ENCODE measurements around the gene MAPK4. TPM values are rescaled to one million over a fixed set of nuclear protein-coding genes. Genes with fewer than 3 reads are reported as not detected.
"Not testable (repeated sequence)": the region's sequence is repeated elsewhere in the genome, so short reads cannot be mapped to it uniquely, and the experiment has no call there.

MAPK4 gene
- total RNA-seq, 1 experiment from 2014 or later, result 1.8 TPM

DNA sequence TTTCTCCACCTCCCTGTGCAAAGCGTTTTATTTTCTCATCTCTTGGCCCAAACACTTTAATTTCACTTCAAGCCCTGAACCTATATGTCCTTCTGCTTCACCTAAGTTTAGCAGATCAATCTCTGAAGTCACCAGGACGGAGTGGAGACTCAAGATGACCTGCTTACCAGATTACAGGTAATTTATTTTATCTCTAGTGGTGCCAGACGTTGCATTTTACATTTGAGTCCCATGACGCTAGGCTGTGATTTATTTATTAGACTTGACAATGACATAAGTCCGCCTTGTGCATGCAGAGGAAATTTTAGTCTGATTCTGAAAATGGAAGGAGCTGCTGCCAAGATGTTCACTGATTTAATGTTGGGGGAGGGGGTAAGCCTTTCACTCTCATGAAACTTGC, 186.1 kb downstream of the MAPK4 start:
- DNase-seq (ENCODE audit: extremely low read depth, low read depth), result no peak

DNA sequence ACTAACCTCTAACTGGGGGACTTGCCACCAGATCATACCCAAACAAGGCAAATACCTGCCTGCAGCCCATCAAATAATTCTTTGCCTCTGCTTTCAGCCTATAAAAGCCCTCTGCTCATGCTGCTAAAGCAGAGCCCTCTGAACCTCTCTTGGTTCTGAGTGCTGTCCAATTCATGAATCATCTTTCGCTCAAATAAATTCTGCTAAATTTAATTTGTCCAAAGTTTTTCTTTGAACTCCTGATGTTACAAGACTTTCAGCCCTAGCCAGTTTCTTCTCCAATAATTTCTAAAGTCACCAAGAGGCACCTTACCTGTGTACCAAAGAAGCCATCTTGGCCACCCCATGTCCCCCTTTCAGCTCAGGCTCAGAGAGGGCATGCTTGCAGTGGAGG, 188.0 kb downstream of the MAPK4 start:
- no peak for DNase-seq (ENCODE audit: extremely low read depth, low read depth)

DNA sequence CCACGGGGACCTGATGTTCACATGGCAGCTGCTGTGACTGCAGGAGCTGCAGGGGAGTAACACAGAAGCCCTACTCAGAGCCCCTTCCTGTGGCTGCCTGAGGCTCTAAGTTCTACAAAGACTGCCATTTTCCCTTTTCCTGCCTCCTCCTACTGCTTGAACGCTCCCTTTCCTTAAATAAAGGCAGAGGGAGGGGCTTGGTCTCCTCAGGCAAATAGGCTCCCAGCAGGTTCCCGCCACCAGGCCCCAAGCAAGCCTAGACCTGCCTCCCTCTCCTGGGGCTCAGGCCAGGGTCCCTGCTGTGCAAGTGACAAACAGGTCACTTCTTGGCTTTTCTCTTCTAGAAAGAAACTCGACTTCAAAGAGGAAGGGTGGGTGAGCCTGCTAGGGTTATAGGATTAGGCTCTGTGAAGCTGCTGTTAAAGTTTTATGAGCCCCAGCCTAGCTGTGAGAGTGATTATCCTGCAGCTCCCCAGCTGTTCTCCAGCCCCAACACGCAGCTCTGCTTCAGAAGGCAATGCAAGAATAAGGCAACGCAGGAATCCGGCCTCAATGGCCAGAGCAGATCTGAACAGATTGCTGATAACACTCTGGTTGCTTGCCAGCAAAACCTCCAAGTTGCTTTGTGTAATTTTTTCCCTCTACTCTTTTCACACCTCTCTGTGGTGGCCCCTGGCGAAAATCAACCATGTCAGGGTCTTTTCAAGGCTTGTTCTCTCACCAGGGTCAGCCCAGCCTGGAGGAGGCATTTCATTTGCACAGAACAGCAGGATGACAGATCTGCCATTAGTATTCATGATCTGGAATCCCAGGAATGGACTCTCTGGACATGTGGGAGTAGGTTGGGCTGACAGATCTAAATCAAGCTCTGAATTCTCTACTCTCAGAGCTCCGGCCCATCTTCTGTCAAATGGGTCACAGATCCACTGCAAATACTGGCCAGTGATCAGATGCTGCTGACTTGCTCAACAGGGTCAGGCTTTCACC, 188.6 kb downstream of the MAPK4 start:
- DNase-seq (ENCODE audit: extremely low read depth, low read depth), result no peak

DNA sequence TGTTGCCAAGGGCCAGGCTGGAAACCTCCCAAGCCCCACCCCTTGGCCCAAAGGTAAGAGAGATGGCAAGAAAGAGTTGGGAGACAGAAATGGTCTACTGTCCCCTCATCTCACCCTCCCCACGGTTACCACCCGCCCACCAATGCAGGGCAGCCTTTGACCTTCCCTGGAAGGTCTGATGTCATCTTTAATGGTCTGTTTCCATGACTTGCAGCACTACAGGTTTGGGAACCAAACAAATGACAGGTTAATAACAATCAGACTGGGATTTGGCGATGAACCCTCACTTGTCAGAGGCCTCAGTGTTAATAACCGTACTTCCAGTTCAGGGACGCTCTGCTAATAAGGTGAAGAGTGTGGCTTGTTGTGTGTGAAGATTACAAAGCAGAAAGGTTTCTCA, 189.5 kb downstream of the MAPK4 start:
- DNase-seq (ENCODE audit: extremely low read depth, low read depth), result no peak

DNA sequence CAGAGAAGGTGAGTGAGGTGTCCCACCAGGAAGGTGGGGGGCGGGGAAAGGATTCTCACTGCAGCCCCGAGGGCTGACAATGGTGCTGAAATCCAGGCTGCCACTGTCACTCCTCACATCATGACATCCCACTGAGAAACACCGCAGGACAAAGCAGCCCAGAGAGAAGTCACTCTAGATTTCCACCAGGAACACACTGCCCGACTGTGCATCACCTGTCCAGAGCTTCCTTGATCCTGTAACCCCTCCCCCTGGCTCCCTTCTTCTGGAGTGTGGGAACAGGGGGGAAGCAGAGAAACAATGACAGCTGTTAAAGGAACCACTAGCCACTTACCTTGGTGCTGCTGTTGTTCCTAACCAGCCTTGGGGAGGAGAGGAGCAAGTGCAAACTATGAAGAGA, 190.1 kb downstream of the MAPK4 start:
- no peak for DNase-seq (ENCODE audit: extremely low read depth, low read depth)

DNA sequence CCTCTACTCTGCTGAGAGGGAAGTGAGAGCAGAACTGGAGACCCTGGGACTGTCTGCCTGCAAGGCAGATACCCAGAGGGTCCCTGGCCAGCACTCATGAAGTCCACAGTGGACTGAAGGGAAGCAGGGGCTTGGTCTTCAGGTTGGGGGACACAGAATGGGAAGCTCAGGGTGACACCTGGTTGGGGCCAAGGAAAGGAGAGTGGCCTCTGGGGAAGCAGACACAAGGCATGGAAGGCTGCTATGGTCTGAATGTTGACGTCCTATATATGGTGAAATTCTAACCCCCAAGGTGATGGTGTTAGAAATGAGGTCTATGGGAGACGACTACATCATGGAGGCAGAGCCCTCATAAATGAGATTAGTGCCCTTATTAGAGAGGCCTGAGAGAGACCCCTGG, 190.7 kb downstream of the MAPK4 start:
- no peak for DNase-seq (ENCODE audit: extremely low read depth, low read depth)

DNA sequence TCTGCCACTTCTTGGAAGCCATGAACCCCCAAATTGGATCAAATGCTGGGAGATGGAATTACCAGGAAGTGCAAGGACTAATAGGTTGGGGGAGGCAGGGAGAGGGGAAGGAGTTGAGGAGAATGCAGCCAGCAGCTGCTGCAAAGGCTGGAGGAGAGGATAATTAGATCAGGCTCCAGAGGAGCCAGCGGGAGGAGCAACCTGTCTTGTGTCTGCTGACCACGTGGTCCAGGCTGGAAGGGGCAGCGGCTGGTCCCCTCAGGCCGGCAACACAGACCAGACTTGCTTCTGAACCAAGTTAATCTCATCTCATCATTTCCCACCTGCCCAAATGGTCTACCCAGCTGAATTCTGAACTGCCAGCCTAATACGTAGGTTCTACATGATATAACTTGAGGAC, 191.6 kb downstream of the MAPK4 start:
- no peak for DNase-seq (ENCODE audit: extremely low read depth, low read depth)

DNA sequence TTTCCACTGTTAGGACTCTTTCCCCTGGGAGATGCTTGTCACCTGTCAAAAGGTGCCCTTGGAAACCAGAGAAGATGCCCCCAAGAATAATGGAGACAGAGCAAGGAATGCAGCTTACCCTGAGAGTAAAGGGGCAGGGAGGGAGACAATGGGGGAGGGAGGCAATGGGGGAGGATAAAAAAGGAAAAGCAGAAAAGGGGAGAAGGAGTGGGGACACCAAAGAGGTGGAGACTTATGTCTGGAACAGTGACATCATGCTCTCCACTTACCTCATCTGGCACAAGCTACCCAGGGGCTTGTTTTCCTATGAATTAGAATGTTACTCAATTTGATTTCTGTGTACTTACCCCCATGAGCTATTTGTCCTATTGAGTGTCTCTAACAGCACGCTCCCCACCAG, 192.1 kb downstream of the MAPK4 start:
- DNase-seq (ENCODE audit: extremely low read depth, low read depth), result no peak

DNA sequence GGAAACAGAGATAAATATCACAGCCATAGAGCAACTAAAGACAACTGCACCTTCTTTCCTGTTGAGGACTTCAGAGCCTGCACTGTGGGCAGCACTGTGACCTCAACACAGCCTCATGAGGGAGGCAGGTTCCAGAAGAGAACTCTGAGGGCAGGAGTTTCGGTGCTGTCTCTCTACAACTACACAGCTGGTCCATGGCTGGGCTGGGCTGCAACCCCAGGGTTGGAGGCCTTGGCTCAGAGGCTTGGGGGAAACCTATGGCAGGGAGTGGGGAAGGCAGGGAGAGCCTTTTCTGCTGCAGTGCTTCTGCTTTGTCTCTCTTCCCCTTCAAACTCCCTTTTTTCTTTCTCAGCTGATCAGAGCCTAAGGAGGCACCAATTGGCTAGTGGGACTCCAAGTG, 193.4 kb downstream of the MAPK4 start:
- no peak for DNase-seq (ENCODE audit: extremely low read depth, low read depth)

DNA sequence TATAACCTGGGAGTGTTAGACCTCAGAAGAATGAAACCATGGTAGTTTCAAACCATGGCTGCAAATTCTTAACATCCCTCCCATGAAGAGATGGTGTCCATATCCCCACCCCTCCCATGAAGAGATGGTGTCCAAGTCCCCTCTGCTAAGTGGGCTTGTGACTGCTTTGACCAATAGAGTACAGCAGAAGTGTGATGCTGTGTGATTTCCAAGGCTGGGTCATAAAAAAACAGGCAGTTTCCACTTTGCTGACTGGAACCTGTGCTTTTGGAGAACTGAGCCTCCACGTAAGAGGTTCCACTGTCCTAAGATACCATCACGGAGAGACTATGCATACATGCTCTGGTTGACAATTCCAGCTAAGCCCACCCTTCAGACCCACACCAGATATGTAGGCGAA, 194.4 kb downstream of the MAPK4 start:
- no peak for DNase-seq (ENCODE audit: extremely low read depth, low read depth)

DNA sequence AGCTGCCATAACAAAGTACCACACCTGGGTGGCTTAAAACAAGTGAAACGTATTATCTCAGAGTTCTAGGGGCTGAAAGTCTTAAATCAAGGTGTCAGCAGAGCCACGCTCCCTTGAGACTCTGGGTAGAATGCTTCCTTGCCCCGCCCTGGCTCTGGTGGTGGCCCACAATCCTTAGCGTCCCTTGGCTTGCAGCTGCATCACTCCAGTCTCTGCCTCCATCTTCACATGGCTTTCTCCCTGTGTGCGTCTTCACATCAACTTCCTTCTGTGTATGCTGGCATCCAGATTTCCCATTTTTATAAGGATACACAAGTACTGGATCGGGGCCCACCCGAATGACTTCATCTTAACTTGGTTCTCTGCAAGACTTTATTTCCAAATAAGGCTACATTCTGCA, 197.5 kb downstream of the MAPK4 start:
- DNase-seq (ENCODE audit: extremely low read depth, low read depth), result no peak

DNA sequence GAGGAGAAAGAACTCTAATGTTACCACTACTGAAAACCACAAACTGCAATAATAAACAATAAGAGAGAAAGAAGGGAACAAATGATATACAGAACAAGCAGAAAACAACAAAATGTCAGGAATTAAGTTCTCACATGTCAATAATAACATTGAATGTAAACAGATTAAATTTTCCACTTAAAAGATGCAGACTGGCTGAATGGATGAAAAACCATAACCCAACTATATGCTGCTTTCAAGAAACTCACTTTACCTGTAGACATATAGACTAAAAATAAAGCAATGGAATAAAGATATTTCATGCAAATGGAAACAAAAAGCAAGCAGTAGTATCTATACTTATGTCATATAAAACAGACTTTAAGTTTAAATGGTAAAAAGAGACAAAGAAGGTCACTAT, 209.6 kb downstream of the MAPK4 start:
- no peak for DNase-seq (ENCODE audit: extremely low read depth, low read depth)

DNA sequence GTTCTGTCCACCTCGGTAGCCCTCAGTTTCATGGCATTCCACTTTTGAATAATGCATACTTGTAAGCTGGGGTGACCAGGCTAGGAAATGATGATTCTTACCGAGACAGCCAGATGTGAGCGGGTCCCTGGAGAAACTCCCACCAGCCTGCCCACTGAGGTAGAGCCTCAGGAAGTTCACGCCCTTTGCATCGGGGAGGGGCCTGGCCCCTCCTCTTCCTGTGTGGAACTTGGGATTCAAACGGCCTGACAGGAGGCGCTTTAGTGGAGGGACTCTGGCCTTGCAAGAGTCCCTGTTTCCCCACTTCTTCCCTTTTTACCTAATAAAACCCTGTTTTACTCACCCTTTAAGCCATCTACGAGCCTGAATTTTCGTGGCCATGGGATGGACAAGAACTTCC, 215.3 kb downstream of the MAPK4 start:
- no peak for DNase-seq (ENCODE audit: extremely low read depth, low read depth)

DNA sequence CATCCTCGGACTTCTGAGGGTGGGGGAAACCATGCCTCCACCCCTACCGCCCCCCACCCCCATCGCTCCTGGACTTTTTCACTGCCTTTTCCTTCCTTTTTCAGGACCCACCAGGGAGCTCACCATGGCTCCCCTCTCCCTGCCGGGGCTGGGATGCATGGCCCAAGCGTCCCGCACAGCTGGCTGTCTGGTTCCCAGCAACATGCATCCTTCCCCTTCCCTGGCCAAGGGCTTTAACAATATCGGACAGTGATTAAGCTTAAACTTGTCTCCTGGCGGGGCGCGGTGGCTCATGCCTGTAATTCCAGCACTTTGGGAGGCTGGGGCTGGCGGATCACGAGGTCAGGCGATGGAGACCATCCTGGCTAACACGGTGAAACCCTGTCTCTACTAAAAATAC, 215.8 kb downstream of the MAPK4 start:
- no peak for DNase-seq (ENCODE audit: extremely low read depth, low read depth)

DNA sequence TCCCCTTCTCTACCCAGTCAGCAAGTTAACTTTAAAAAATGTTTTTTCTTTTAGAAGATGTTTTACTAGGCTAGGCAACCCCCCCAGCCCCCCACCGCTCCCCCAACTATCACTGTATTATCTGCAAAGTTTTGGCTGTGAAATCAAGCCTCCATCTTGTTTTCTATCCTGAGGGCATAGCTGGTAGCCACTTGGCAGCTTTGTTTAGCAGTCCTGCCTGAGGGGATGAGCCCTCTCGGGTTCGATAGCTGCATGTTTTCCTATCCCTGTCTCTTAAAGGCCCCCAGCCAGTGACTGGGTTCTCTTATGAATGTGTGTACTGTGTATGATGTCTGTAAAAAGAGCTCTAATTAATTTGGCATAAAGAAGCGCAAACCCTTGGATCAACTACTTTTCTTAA, 216.5 kb downstream of the MAPK4 start:
- DNase-seq (ENCODE audit: extremely low read depth, low read depth), result no peak

DNA sequence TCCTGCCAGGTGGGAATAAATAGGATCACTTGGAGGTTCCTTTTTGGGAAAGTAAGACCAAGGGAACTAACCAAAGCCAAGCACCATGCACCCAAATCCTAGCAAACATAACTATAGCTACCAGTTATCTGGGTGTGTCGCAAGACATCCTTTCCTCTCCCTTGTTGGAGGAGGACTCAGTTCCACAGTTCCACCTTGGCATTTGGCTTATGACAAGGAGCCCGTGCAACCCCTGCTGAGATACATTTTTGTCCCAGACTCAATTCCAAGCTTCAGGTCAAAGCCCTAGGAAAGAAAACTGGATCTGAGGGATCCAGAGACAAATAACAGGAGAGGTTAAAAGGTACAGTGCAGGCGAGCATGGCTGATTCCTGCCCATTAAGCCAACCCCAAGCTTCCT, 219.1 kb downstream of the MAPK4 start:
- DNase-seq (ENCODE audit: extremely low read depth, low read depth), result not testable (repeated sequence)

Other genes with a start within 250 kb of the MAPK4 start
- 58.7 and 60.9 TPM in 2 replicates for gene SKA1, start 185.0 kb upstream of the MAPK4 start, total RNA-seq (2014; rRNA removed; shearing (Covaris generic))

Measured in NCI-H460 (cell line).